K562 (cell line): ENCODE data around the gene FLT1. TPM values are rescaled to one million over a fixed set of nuclear protein-coding genes. Genes with fewer than 3 reads are reported as not detected.

ENCODE experiments used
- ATAC-seq: fragments of 200-7000 bp; cut with Tn5 transposase; 3 replicates; pipeline ENCODE4 v1.9.1; 2020; ENCODE audit warnings: moderate library complexity
- BruUV-seq: library from RNA; stranded (reverse); fragments of 400-500 nt; replicated peaks from 2 replicates; lab custom pipeline; 2021; lab: Mats Ljungman, UMichigan
- CTCF ChIA-PET: fragments of 300-600 bp; formaldehyde crosslinking; extraction: SDS; loops from one replicate; lab custom pipeline; 2021; ENCODE audit warnings: low intra/inter-chr PET ratio; lab: Yijun Ruan, JAX
- POLR2A ChIA-PET: fragments of 300-600, 350-650 bp; sonication (Branson Sonifier 250); formaldehyde crosslinking; extraction: SDS; loops from one replicate; lab custom pipeline; 2021; ENCODE audit warnings: antibody characterized with exemption, inconsistent platforms; lab: Yijun Ruan, JAX
- DNase-seq, 4 experiments: peaks; one replicate each; pipeline versions ENCODE4 v3.0.0 to v3.0.0-alpha.2; 2011 to 2018; ENCODE audit warnings: low spot score in 3 of 4, mixed read lengths in 3 of 4; ENCODE audit errors: extremely low read depth in 1 of 4
- FAIRE-seq: peaks from 2 replicates; lab custom pipeline; 2011; peaks lifted over from hg19 to GRCh38; lab: Jason Lieb, UNC
- H2AFZ ChIP-seq: 2 replicates; pipeline ENCODE4 v1.6.0; 2011; ENCODE audit warnings: low read depth, low read length, control low read depth, inconsistent platforms
- H3K27ac ChIP-seq: fragments of 200-600 bp; 3 replicates; pipeline ENCODE4 v1.8.0; 2011; ENCODE audit warnings: low read depth, mild to moderate bottlenecking, control low read depth, inconsistent platforms, low read length, moderate library complexity, mixed read lengths; ENCODE audit errors: extremely low read depth
- H3K27me3 ChIP-seq, 2 experiments: fragments of 300-600 bp in 1 of 2; 2 replicates in 1 of 2; 3 replicates in 1 of 2; pipeline versions ENCODE4 v1.6.0 to v1.8.0; 2011; ENCODE audit warnings: inconsistent platforms in 2 of 2, low read length in 2 of 2, mild to moderate bottlenecking in 1 of 2, mixed read lengths in 1 of 2, moderate library complexity in 1 of 2; ENCODE audit not compliant: control insufficient read depth in 2 of 2, insufficient read depth in 2 of 2
- H3K36me3 ChIP-seq: fragments of 300-600 bp; 3 replicates; pipeline ENCODE4 v1.8.0; 2011; ENCODE audit warnings: mild to moderate bottlenecking, low read length, inconsistent platforms; ENCODE audit not compliant: control insufficient read depth, insufficient read depth
- H3K4me1 ChIP-seq, 2 experiments: fragments of 200-600 bp in 1 of 2; replicated peaks in 1 of 2; 2 replicates in 1 of 2; 3 replicates in 1 of 2; pipeline versions ENCODE4 v1.5.1 to v1.8.0; 2011; ENCODE audit warnings: inconsistent platforms in 2 of 2, low read length in 2 of 2, mild to moderate bottlenecking in 1 of 2, mixed read lengths in 1 of 2, moderate library complexity in 1 of 2; ENCODE audit not compliant: control insufficient read depth in 2 of 2, insufficient read depth in 2 of 2
- H3K4me2 ChIP-seq: 2 replicates; pipeline ENCODE4 v1.6.1; 2011; ENCODE audit warnings: low read length, control low read depth, inconsistent platforms, mixed read lengths; ENCODE audit not compliant: insufficient read depth
- H3K4me3 ChIP-seq: fragments of 200-600 bp; sonication (generic), shearing (Covaris generic); 2 replicates; pipeline ENCODE4 v1.5.1; 2016; ENCODE audit warnings: control low read depth, inconsistent platforms
- H3K79me2 ChIP-seq: fragments of 200-600 bp; 3 replicates; pipeline ENCODE4 v1.8.0; 2011; ENCODE audit warnings: low read length, inconsistent platforms; ENCODE audit not compliant: control insufficient read depth, insufficient read depth
- H3K9ac ChIP-seq, 2 experiments: 2 replicates each; pipeline versions ENCODE4 v1.6.0 to v1.6.1; 2011; ENCODE audit warnings: low read depth in 2 of 2, low read length in 2 of 2, control low read depth in 1 of 2, inconsistent platforms in 1 of 2, mild to moderate bottlenecking in 1 of 2, mixed read lengths in 1 of 2; ENCODE audit not compliant: insufficient read depth in 1 of 2
- H3K9me1 ChIP-seq: one replicate; pipeline ENCODE4 v1.6.0; 2011; ENCODE audit warnings: inconsistent platforms, mild to moderate bottlenecking, low read length, moderate library complexity; ENCODE audit not compliant: control insufficient read depth, insufficient read depth
- H3K9me3 ChIP-seq: replicated peaks from 2 replicates; pipeline ENCODE4 v1.5.1; 2011; ENCODE audit warnings: low read depth, low read length, inconsistent platforms; ENCODE audit not compliant: control insufficient read depth, insufficient read depth
- H4K20me1 ChIP-seq: replicated peaks from 2 replicates; pipeline ENCODE4 v1.6.1; 2011; ENCODE audit warnings: low read length, inconsistent platforms, mixed read lengths; ENCODE audit not compliant: control insufficient read depth, insufficient read depth
- CHD7 ChIP-seq: fragments of 200-600 bp; sonication (generic); IDR thresholded peaks from one replicate; pipeline ENCODE4 v1.6.1; 2012; ENCODE audit warnings: mild to moderate bottlenecking, low read depth, low read length, inconsistent platforms
- HNRNPUL1 ChIP-seq: fragments of 200-400 bp; formaldehyde crosslinking; IDR thresholded peaks from 2 replicates; pipeline ENCODE4 v1.6.1; 2017; ENCODE audit warnings: low read length
- KDM5B ChIP-seq: fragments of 200-600 bp; sonication (generic); IDR thresholded peaks from 2 replicates; pipeline ENCODE4 v1.6.1; 2012; ENCODE audit warnings: low read depth, mild to moderate bottlenecking, moderate library complexity, low read length, control low read depth, inconsistent platforms; ENCODE audit not compliant: insufficient replicate concordance
- MED1 ChIP-seq: sonication (generic); formaldehyde crosslinking; IDR thresholded peaks from 2 replicates; pipeline ENCODE4 v1.8.1; 2023; ENCODE audit warnings: missing genetic modification reagents, borderline replicate concordance
- NFIC ChIP-seq: fragments of 450-650 bp; IDR thresholded peaks from 2 replicates; pipeline ENCODE4 v1.6.1; 2017; ENCODE audit warnings: mild to moderate bottlenecking, inconsistent platforms
- SMC3 ChIP-seq: conservative IDR thresholded peaks from 2 replicates; pipeline ENCODE4 v1.6.1; 2011; ENCODE audit warnings: low read depth, low read length, improper control_type of control experiment; ENCODE audit not compliant: insufficient read depth
- SP2 ChIP-seq: IDR thresholded peaks from 2 replicates; pipeline ENCODE4 v1.6.1; 2011; ENCODE audit warnings: mild to moderate bottlenecking, low read depth, low read length, moderate library complexity; ENCODE audit not compliant: poor library complexity, severe bottlenecking; ENCODE audit errors: extremely low read depth
- SRSF3 ChIP-seq: fragments of 200-400 bp; formaldehyde crosslinking; IDR thresholded peaks from 2 replicates; pipeline ENCODE4 v1.6.1; 2016; ENCODE audit warnings: mild to moderate bottlenecking, low read length, moderate library complexity; ENCODE audit not compliant: insufficient read depth
- TEAD1 ChIP-seq, 2 experiments: fragments of 450-650 bp in 1 of 2; sonication (generic) in 1 of 2; formaldehyde crosslinking; IDR thresholded peaks; 2 replicates each; pipeline versions ENCODE4 v1.4.0 to v1.8.0; 2020 to 2022; ENCODE audit warnings: mild to moderate bottlenecking in 2 of 2, missing genetic modification reagents in 1 of 2
- ZNF561 ChIP-seq: fragments of 450-650 bp; formaldehyde crosslinking; conservative IDR thresholded peaks from 2 replicates; pipeline ENCODE4 v1.4.0; 2020; ENCODE audit warnings: mild to moderate bottlenecking, moderate library complexity
- ZNF586 ChIP-seq: fragments of 450-650 bp; formaldehyde crosslinking; conservative IDR thresholded peaks from 2 replicates; pipeline ENCODE4 v1.4.0; 2020; ENCODE audit warnings: mild to moderate bottlenecking, moderate library complexity
- ZSCAN32 ChIP-seq: fragments of 450-650 bp; formaldehyde crosslinking; IDR thresholded peaks from 2 replicates; pipeline ENCODE4 v1.4.0; 2020; ENCODE audit warnings: mild to moderate bottlenecking, moderate library complexity
- WGBS: fragments of 100-300 bp; shearing (Covaris generic); methylation state at CpG from one replicate; pipeline ENCODE4 v1.1.6; 2016; ENCODE audit warnings: low coverage, mixed read lengths; ENCODE audit not compliant: insufficient coverage; ENCODE audit errors: missing lambda C conversion rate; 5-methylcytosine and 5-hydroxymethylcytosine counted together
- in situ Hi-C: fragments of 300-500 bp; cut with MboI; formaldehyde crosslinking; loops from 4 replicates; pipeline ENCODE4 v1.15.0; 2018; ENCODE audit warnings: inconsistent platforms, mixed read lengths
- intact Hi-C: fragments of 100-400 bp; cut with micrococcal nuclease; formaldehyde crosslinking; loops from 2 replicates; pipeline ENCODE4 v1.14.2; 2022
- polyA plus RNA-seq, 8 experiments: library from polyadenylated mRNA; depleted of rRNA in 4 of 8; stranded (reverse) in 5 of 8; unstranded in 3 of 8; fragments of >200 nt; fragmentation: Nextera tagmentation in 2 of 8; fragmentation: Illumina TruSeq in 1 of 8; extraction: Ambion mirVana in 2 of 8; extraction: Trizol in 1 of 8; gene quantifications; 2 replicates each; pipeline versions ENCODE4 v1.2.1 to v1.2.3, GENCODE V29; 2011 to 2014; ENCODE audit warnings: inconsistent platforms in 1 of 8, missing spikeins in 1 of 8
- total RNA-seq, 7 experiments: library from RNA; depleted of rRNA in 6 of 7; stranded (reverse); fragments of >200 nt in 6 of 7; fragmentation: Illumina TruSeq in 2 of 7; extraction: Trizol in 2 of 7; gene quantifications; 2 replicates each; pipeline versions ENCODE4 v1.2.1 to v1.2.3, GENCODE V29; 2011 to 2021; ENCODE audit warnings: low replicate concordance in 1 of 7

The FLT1 gene
- total and polyA plus RNA-seq, 9 of the 15 experiments (the other 6 are each of a cell fraction or from before 2014, with no cell fraction given) = 0.01 to 2.0 (median 0.22) TPM

- POLR2A ChIA-PET = no interaction called here
- 0 out of 2 replicates have a peak overlapping the region, but pooled peaks have one; percentile 19 for H2AFZ ChIP-seq
- H3K4me2 ChIP-seq = no peak overlapping the region
- intact Hi-C loops (no loop called here), in situ Hi-C loops (no loop called here)
- DNase-seq (no peak), FAIRE-seq (no peak), ATAC-seq (no peak)
- no TSS peak for BruUV-seq
- WGBS = 30% methylated on average over 2 of the region's 2 CpGs
- no peaks in the 10 kb centered on the region for H3K9me1 ChIP-seq
- H3K4me3 ChIP-seq = no peak overlapping the region
- H3K4me1 ChIP-seq = peaks cover 0 to 17% of the 10 kb centered on the region in 2 experiments; a peak in 4 of 5 replicates
- CTCF ChIA-PET = no interaction called here
- H3K27ac ChIP-seq = no peak overlapping the region
- H4K20me1 ChIP-seq = no peaks in the 10 kb centered on the region
- no peak overlapping the region for H3K9ac ChIP-seq
- no peaks in the 10 kb centered on the region for H3K27me3 ChIP-seq
- H3K9me3 ChIP-seq = no peaks in the 10 kb centered on the region
- H3K79me2 ChIP-seq = no peaks in the 10 kb centered on the region
- no peaks in the 10 kb centered on the region for H3K36me3 ChIP-seq
- TF ChIP-seq ZNF586 (CRISPR knock-in tag) (no peak), SMC3 (no peak), ZNF561 (CRISPR knock-in tag) (no peak), NFIC (no peak), HNRNPUL1 (no peak), KDM5B (no peak), SP2 (no peak), TEAD1 (CRISPR knock-in tag; IDR thresholded peaks at IDR 0.05) (no peak), ZSCAN32 (CRISPR knock-in tag) (no peak), MED1 (no peak), SRSF3 (no peak), CHD7 (no peak)
Observed at GRCh38 chr13:28358708-28359107, 136.2 kb downstream of the FLT1 start.
